C4-2B (cell line): ENCODE data around the gene IL22.

ENCODE experiments used
- H3K27ac ChIP-seq: fragments of 450-650 bp; 2 replicates; pipeline ENCODE4 v1.5.1; 2017
- CTCF ChIP-seq: fragments of 450-650 bp; conservative IDR thresholded peaks from 2 replicates; pipeline ENCODE4 v1.5.1; 2017; ENCODE audit warnings: mild to moderate bottlenecking
- ZFX ChIP-seq: fragments of 450-650 bp; IDR thresholded peaks from 2 replicates; pipeline ENCODE4 v1.6.1; 2017

Gene IL22

GRCh38 chr12:68264158-68264855 is 10.9 kb upstream of the IL22 start:
- H3K27ac ChIP-seq = no peak overlapping the region
- TF ChIP-seq CTCF (no peak), ZFX (no peak)

GRCh38 chr12:68263366-68263765 is 10.0 kb upstream of the IL22 start:
- H3K27ac ChIP-seq = no peak overlapping the region

GRCh38 chr12:68261896-68262295 is 8.5 kb upstream of the IL22 start:
- TF ChIP-seq ZFX (no peak), CTCF (no peak)
- no peak overlapping the region for H3K27ac ChIP-seq

More at GRCh38 chr12:68263366-68263765, 10.0 kb upstream of the IL22 start:
- TF ChIP-seq ZFX (no peak), CTCF (no peak)

GRCh38 chr12:68260153-68260552 is 6.7 kb upstream of the IL22 start:
- TF ChIP-seq ZFX (no peak), CTCF (no peak)
- H3K27ac ChIP-seq = no peak overlapping the region

- H3K27ac ChIP-seq = no peak overlapping the region
- TF ChIP-seq CTCF (no peak), ZFX (no peak)
Observed at GRCh38 chr12:68259318-68259940, 6.0 kb upstream of the IL22 start.

GRCh38 chr12:68252077-68252476 is 1.3 kb downstream of the IL22 start:
- TF ChIP-seq ZFX (no peak), CTCF (no peak)
- no peak overlapping the region for H3K27ac ChIP-seq

GRCh38 chr12:68250454-68250853 is 3.0 kb downstream of the IL22 start:
- TF ChIP-seq ZFX (no peak), CTCF (no peak)
- H3K27ac ChIP-seq = no peak overlapping the region
